Measurements from ENCODE around the gene SUSD6.

- TF ChIP-seq CTCF (IDR thresholded peaks at IDR 0.05) (no peak), POLR2A (IDR thresholded peaks at IDR 0.05) (no peak)
Observed at GRCh38 chr14:69701291-69701690, 89.9 kb downstream of the SUSD6 start.
